AG09309 (cell line): ENCODE data around the gene USP13.

Experiments used
- DNase-seq: peaks from one replicate; pipeline ENCODE4 v3.0.0-alpha.2; 2010; ENCODE audit warnings: low read depth
- H3K4me3 ChIP-seq: 2 replicates; pipeline ENCODE4 v1.5.1; 2011; ENCODE audit warnings: mild to moderate bottlenecking, low read depth, low read length, moderate library complexity; ENCODE audit not compliant: control insufficient read depth
- CTCF ChIP-seq: IDR thresholded peaks from 2 replicates; pipeline ENCODE4 v1.5.1; 2011; ENCODE audit warnings: mild to moderate bottlenecking, low read depth, low read length, inconsistent platforms; ENCODE audit not compliant: insufficient read depth, control insufficient read depth; ENCODE audit errors: missing control alignments

Gene USP13

GRCh38 chr3:179671309-179671708 lies 18.5 kb downstream of the USP13 start:
- no peak for DNase-seq
- TF ChIP-seq CTCF, result no peak
- H3K4me3 ChIP-seq, result no peak overlapping the region

GRCh38 chr3:179671747-179672242 lies 19.0 kb downstream of the USP13 start:
- DNase-seq, result no peak
- H3K4me3 ChIP-seq, result no peak overlapping the region
- TF ChIP-seq CTCF, result no peak

- no peak for DNase-seq
- TF ChIP-seq CTCF, result no peak
Measured at GRCh38 chr3:179672918-179673317, 20.1 kb downstream of the USP13 start.

GRCh38 chr3:179673523-179673922 lies 20.7 kb downstream of the USP13 start:
- no peak for TF ChIP-seq CTCF
- DNase-seq, result no peak
- H3K4me3 ChIP-seq, result no peak overlapping the region

More at GRCh38 chr3:179672918-179673317, 20.1 kb downstream of the USP13 start:
- H3K4me3 ChIP-seq, result no peak overlapping the region

- H3K4me3 ChIP-seq, result no peak overlapping the region
- TF ChIP-seq CTCF, result no peak
- no peak for DNase-seq
Measured at GRCh38 chr3:179676081-179676480, 23.2 kb downstream of the USP13 start.

GRCh38 chr3:179677884-179678283 lies 25.0 kb downstream of the USP13 start:
- no peak for TF ChIP-seq CTCF
- no peak for DNase-seq

More at GRCh38 chr3:179677884-179678283, 25.0 kb downstream of the USP13 start:
- no peak overlapping the region for H3K4me3 ChIP-seq
